Thoracic aorta (tissue), 2 donors: ENCODE data around the gene PINK1. TPM values are rescaled to one million over a fixed set of nuclear protein-coding genes. Genes with fewer than 3 reads are reported as not detected.

Experiments used
- ATAC-seq: fragments of 150-250 bp; one replicate; pipeline ENCODE4 v1.8.0; 2017; ENCODE audit warnings: low read depth; ENCODE audit not compliant: insufficient number of reproducible peaks, low FRiP score
- DNase-seq: peaks from one replicate; pipeline ENCODE4 v3.0.0-alpha.2; 2020; ENCODE audit warnings: low spot score
- H3K27ac ChIP-seq, 2 donors: fragments of 200-600 bp; sonication (generic); 1 replicate in 1 of 2; 2 replicates in 1 of 2; pipeline ENCODE4 v1.5.1; 2016; ENCODE audit warnings: mild to moderate bottlenecking in 2 of 2, moderate library complexity in 2 of 2
- H3K27me3 ChIP-seq: fragments of 200-600 bp; sonication (generic); replicated peaks from 2 replicates; pipeline ENCODE4 v1.6.0; 2016; ENCODE audit warnings: mild to moderate bottlenecking; ENCODE audit not compliant: insufficient read depth
- H3K36me3 ChIP-seq: fragments of 200-600 bp; sonication (generic); one replicate; pipeline ENCODE4 v1.5.1; 2016
- H3K4me1 ChIP-seq, 2 donors: fragments of 200-600 bp; sonication (generic); 1 replicate in 1 of 2; 2 replicates in 1 of 2; pipeline versions ENCODE4 v1.5.1 to v1.6.0; 2016; ENCODE audit warnings: low read depth in 2 of 2, mild to moderate bottlenecking in 1 of 2; ENCODE audit not compliant: control insufficient read depth in 1 of 2
- H3K4me3 ChIP-seq: fragments of 200-600 bp; sonication (generic); 2 replicates; pipeline ENCODE4 v1.5.1; 2016; ENCODE audit warnings: mild to moderate bottlenecking
- H3K9me3 ChIP-seq: fragments of 200-600 bp; sonication (generic); 2 replicates; pipeline ENCODE4 v1.5.1; 2016
- total RNA-seq, 2 donors: library from RNA; depleted of rRNA; stranded (reverse); fragments of >200 nt; gene quantifications; one replicate each; pipeline versions ENCODE4 v1.1.0 to v1.2.3, GENCODE V29; 2016
- TF ChIP-seq, protein P1 (sequence below): fragments of 200-600 bp; sonication (generic); IDR thresholded peaks from one replicate; pipeline ENCODE4 v1.5.1; 2019; ENCODE audit warnings: antibody characterized with exemption

PINK1 gene
- total RNA-seq, 2 donors from 2014 or later: 88.4 to 140 TPM

DNA sequence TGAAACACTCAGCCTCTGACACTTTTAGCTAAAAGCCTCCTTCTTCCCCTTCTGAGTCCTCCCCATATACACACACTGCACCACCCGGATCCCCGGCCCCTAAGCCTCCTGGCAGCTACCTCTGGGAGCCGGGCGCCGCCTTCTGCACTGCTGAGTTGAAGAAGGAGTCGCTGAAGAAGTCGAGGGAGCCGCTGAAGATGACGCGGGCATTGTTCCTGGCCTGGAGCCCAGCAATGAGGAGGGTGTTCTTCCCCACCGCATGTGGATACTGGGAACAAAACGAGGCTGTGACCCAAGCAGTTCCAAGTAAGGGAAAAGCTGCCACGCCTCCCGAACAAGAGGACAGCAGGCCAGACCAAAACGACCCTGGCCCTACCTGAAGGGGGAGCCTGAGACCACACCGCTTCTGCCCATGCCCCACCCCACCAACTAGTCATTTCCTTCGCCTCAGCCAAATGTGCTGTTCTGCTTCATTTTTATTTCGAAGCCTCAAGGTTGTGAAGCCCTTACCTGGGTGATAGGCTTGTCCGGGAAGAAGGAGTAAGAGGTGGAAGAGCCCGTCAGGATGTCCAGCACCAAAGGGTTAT is 20.9 kb downstream of the PINK1 start:
- TF ChIP-seq, protein P1, sequence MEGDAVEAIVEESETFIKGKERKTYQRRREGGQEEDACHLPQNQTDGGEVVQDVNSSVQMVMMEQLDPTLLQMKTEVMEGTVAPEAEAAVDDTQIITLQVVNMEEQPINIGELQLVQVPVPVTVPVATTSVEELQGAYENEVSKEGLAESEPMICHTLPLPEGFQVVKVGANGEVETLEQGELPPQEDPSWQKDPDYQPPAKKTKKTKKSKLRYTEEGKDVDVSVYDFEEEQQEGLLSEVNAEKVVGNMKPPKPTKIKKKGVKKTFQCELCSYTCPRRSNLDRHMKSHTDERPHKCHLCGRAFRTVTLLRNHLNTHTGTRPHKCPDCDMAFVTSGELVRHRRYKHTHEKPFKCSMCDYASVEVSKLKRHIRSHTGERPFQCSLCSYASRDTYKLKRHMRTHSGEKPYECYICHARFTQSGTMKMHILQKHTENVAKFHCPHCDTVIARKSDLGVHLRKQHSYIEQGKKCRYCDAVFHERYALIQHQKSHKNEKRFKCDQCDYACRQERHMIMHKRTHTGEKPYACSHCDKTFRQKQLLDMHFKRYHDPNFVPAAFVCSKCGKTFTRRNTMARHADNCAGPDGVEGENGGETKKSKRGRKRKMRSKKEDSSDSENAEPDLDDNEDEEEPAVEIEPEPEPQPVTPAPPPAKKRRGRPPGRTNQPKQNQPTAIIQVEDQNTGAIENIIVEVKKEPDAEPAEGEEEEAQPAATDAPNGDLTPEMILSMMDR: no peak
- ATAC-seq (no peak), DNase-seq (no peak)
- Histone ChIP-seq H3K4me1 (peaks cover 0 to 10% of the 10 kb centered on the region in 2 donors), H3K36me3 (peaks cover 56% of the 10 kb centered on the region), H3K27me3 (no peaks in the 10 kb centered on the region), H3K9me3 (no peaks in the 10 kb centered on the region), H3K27ac (no peak overlapping the region), H3K4me3 (no peak overlapping the region)

DNA sequence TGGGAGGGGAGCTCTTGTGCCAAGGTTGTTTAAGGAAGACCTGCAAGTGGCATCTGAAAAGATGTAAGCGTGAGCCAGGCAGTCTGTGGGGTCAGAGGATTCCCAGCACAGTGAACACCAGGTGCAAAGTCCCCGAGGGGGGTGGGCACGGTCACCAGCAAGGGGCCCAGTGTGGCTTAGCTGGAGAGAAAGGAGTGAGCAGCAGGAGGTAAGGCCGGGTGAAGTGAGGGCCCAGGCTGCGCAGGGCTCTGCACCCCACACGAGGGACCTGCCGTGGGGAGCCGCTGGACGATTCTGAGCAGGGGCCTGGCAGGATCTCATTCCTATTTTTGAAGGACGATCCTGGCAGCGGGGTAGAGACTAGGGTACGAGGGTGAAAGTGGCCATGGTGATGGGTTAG is 23.8 kb downstream of the PINK1 start:
- Histone ChIP-seq H3K9me3 (no peaks in the 10 kb centered on the region), H3K4me3 (no peak overlapping the region), H3K4me1 (peaks cover 7 to 29% of the 10 kb centered on the region in 2 donors), H3K27me3 (no peaks in the 10 kb centered on the region), H3K27ac (no peak overlapping the region), H3K36me3 (peaks cover 40% of the 10 kb centered on the region)
- TF ChIP-seq, protein P1: no peak
- DNase-seq (no peak), ATAC-seq (no peak)

DNA sequence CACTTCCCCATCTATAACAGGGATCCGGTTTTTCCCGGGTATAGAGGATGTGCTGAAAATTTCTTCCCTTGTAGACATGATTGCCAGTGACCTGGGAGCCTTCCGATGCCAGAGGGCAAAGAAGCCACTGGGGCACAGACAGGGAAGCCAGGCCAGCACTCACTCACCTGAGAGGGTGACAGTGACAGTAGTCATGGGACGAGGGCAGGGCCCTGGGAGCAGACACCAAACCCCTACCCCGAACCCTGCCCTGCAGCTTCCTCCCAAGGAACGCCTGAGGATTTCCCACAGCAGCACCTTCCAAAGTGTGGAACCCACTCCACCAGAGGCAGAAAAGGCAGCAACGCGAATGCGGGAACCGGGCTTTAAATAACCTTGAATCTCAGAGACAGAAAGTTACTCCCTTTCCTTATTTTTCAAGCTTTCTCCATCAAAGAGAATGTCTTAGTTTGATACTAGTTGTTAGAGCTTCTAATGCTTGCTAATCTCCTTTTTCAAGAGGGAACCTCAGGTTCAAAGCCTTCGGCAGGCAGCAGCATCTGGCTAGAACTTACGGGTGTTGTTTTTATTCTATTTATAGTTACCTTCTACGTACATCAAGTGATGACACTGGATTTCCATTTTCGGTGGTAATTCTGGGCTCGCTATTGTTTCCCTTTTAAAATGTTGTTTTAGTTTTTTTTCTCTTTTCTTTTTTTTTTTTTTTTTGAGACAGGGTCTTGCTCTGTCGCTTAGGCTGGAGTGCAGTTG is 25.1 kb downstream of the PINK1 start:
- Histone ChIP-seq H3K27ac (no peak overlapping the region), H3K36me3 (peaks cover 30% of the 10 kb centered on the region), H3K27me3 (no peaks in the 10 kb centered on the region), H3K4me3 (no peak overlapping the region), H3K9me3 (no peaks in the 10 kb centered on the region), H3K4me1 (peaks cover 7 to 35% of the 10 kb centered on the region in 2 donors)
- ATAC-seq (no peak), DNase-seq (no peak)
- TF ChIP-seq, protein P1: no peak

DNA sequence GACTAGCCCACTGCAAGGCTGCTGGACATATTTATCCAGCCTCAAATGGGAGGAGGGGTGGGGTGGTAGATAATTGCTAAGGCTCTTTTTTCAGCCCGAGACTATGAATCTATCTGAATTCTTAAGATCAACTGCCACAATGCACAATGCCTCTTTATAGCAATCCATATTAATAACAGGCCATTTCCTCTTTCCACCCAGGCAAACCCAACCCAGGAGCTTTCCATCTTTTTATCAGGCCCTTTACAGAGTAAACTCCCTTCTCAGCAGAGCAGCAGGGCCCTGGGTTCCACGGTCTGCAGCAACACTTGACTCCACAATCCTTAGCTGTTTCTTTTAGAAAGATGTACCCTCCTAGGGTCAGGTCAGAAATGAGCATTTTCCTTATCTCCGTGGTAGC is 27.1 kb downstream of the PINK1 start:
- H3K27me3 ChIP-seq: no peaks in the 10 kb centered on the region
- no peak overlapping the region for H3K27ac ChIP-seq
- DNase-seq: no peak
- H3K4me3 ChIP-seq: peak overlapping the region; percentile 73
- no peak for ATAC-seq
- H3K4me1 ChIP-seq: peaks cover 7 to 35% of the 10 kb centered on the region in 2 donors
- TF ChIP-seq, protein P1: no peak
- H3K9me3 ChIP-seq: no peaks in the 10 kb centered on the region
- H3K36me3 ChIP-seq: peaks cover 13% of the 10 kb centered on the region

DNA sequence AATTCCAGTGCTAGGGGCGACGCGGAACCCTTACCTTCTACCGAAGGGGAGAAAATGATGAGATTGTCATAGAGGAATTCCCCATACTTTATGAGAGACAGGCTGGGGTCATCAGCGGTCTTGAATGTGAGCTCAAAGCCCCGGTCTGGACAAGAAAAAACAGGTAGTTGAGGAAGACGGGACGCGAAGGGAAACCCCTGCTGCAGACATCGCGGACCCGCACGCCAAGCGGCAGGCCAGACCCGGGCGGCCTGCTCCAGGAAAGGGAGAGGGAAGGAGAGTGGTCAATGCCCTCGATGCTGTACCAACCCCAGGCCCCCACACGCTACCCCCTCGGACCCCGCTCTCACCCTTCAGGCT is 27.6 kb downstream of the PINK1 start:
- no peaks in the 10 kb centered on the region for H3K9me3 ChIP-seq
- H3K27me3 ChIP-seq: no peaks in the 10 kb centered on the region
- no peak for DNase-seq
- H3K4me3 ChIP-seq: peak overlapping the region; percentile 73
- TF ChIP-seq, protein P1: no peak
- peak overlapping the region; percentile 27 to 77 for H3K27ac ChIP-seq
- peaks cover 9% of the 10 kb centered on the region for H3K36me3 ChIP-seq
- peaks cover 7 to 35% of the 10 kb centered on the region in 2 donors for H3K4me1 ChIP-seq
- ATAC-seq: no peak
